Measurements from ENCODE around the gene SEC63. TPM values are rescaled to one million over a fixed set of nuclear protein-coding genes. Genes with fewer than 3 reads are reported as not detected.

Gene SEC63
- total RNA-seq, 4 donors from 2014 or later = 34.8 to 80.9 (median 41.3) TPM

GRCh38 chr6:107989166-107990094 lies 31.4 kb upstream of the SEC63 start:
- H3K36me3 ChIP-seq = no peaks in the 10 kb centered on the region
- TF ChIP-seq POLR2A (IDR thresholded peaks at IDR 0.05) = no peak
- TF ChIP-seq, protein P1, sequence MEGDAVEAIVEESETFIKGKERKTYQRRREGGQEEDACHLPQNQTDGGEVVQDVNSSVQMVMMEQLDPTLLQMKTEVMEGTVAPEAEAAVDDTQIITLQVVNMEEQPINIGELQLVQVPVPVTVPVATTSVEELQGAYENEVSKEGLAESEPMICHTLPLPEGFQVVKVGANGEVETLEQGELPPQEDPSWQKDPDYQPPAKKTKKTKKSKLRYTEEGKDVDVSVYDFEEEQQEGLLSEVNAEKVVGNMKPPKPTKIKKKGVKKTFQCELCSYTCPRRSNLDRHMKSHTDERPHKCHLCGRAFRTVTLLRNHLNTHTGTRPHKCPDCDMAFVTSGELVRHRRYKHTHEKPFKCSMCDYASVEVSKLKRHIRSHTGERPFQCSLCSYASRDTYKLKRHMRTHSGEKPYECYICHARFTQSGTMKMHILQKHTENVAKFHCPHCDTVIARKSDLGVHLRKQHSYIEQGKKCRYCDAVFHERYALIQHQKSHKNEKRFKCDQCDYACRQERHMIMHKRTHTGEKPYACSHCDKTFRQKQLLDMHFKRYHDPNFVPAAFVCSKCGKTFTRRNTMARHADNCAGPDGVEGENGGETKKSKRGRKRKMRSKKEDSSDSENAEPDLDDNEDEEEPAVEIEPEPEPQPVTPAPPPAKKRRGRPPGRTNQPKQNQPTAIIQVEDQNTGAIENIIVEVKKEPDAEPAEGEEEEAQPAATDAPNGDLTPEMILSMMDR (IDR thresholded peaks at IDR 0.05) = no peak
- DNase-seq = no peak
- H3K4me3 ChIP-seq = no peak overlapping the region
- H3K27me3 ChIP-seq = no peaks in the 10 kb centered on the region
- peaks cover 0 to 2% (median 0%) of the 10 kb centered on the region in 4 donors for H3K9me3 ChIP-seq
- no peaks in the 10 kb centered on the region for H3K4me1 ChIP-seq
- H3K27ac ChIP-seq = no peak overlapping the region

DNA sequence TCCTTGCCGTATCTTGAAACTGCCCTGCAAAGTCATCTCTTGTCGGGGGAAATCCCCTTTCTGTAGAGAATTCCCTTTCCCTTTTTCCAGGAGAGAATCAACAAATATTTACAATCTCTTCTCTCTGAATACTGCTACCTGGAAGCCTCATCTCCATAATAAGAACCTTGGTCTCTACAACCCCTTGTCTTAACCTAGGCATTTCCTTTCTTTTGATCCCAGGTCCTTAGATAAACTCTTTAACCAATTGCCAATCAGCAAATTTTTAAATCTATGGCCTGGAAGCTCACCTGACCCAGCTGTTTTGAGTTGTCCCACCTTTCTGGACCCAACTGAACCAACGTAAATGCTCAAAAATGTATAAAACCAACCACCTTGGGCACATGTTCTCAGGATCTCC lies 30.6 kb upstream of the SEC63 start:
- H3K4me1 ChIP-seq = no peaks in the 10 kb centered on the region
- DNase-seq = no peak
- TF ChIP-seq, protein P1 (IDR thresholded peaks at IDR 0.05) = no peak
- H3K4me3 ChIP-seq = no peak overlapping the region
- no peaks in the 10 kb centered on the region for H3K27me3 ChIP-seq
- H3K9me3 ChIP-seq = peaks cover 0 to 2% (median 0%) of the 10 kb centered on the region in 4 donors
- no peak overlapping the region for H3K27ac ChIP-seq
- no peaks in the 10 kb centered on the region for H3K36me3 ChIP-seq

DNA sequence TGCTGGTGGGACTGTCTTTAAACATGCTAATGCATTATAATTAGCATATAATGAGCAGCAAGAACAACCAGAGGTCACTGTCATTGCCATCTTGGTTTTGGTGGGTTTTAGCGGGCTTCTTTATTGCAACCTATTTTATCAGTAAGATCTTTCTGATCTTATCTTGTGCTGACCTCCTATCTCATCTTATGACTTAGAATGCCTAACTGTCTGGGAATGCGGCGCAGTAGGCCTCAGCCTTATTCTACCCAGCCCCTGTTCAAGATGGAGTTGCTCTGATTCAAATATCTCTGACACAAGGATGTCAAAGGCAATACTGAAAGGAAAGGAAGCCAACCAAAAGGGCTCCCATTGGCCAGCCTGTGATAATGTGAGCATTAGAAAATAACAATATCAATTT lies 29.8 kb upstream of the SEC63 start:
- H3K4me3 ChIP-seq = no peak overlapping the region
- H3K4me1 ChIP-seq = no peaks in the 10 kb centered on the region
- no peaks in the 10 kb centered on the region for H3K27me3 ChIP-seq
- H3K9me3 ChIP-seq = peaks cover 0 to 2% (median 0%) of the 10 kb centered on the region in 4 donors
- no peak for DNase-seq
- no peaks in the 10 kb centered on the region for H3K36me3 ChIP-seq
- no peak overlapping the region for H3K27ac ChIP-seq
- TF ChIP-seq, protein P1 (IDR thresholded peaks at IDR 0.05) = no peak
- TF ChIP-seq POLR2A (IDR thresholded peaks at IDR 0.05) = no peak

DNA sequence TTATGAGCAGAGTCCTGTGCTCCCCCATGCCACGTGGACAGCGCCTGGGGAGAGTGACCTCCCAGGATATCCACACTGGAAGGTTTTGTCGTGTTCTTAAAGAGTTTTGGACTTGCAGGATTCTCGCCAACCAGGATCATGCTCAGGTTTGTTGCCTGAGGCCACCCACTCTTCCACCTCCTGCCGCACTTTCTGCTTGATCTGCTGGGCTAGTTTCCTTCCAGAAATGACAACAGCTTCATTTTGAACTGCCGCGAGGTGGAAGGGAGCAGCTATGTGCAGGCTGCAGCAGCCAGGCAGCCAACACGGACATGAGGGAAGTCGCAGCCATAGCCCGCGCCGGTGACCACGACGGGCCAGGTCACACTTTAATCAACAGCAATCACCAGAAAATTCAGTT lies 27.7 kb upstream of the SEC63 start:
- no peak for TF ChIP-seq POLR2A (IDR thresholded peaks at IDR 0.05)
- TF ChIP-seq, protein P1 (IDR thresholded peaks at IDR 0.05) = no peak
- Histone ChIP-seq H3K27ac (no peak overlapping the region), H3K9me3 (peaks cover 0 to 2% (median 0%) of the 10 kb centered on the region in 4 donors), H3K4me3 (no peak overlapping the region), H3K27me3 (no peaks in the 10 kb centered on the region), H3K4me1 (no peaks in the 10 kb centered on the region), H3K36me3 (no peaks in the 10 kb centered on the region)
- DNase-seq = no peak

DNA sequence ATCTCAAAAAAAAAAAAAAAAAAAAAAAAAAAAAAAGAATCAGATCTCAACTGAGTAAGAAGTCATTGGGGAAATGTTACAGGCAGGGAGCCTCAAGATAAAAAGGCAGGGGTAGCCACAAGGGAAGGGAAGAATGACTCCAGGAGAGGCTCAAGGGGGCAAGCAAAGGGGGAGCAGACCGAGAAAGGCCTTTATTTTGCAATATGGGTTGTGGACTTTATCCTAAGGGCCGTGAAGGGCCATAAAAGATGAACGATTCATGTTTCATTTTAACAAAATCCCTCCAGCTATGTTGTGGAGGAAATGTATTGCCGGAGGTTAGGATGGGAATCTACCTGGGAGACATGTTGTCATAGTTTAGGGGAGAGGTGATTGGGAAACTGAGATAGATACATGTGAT lies 25.8 kb upstream of the SEC63 start:
- DNase-seq = no peak
- Histone ChIP-seq H3K4me3 (no peak overlapping the region), H3K4me1 (no peaks in the 10 kb centered on the region), H3K36me3 (no peaks in the 10 kb centered on the region), H3K9me3 (peaks cover 0 to 2% (median 0%) of the 10 kb centered on the region in 4 donors), H3K27ac (no peak overlapping the region), H3K27me3 (no peaks in the 10 kb centered on the region)
- TF ChIP-seq, protein P1 (IDR thresholded peaks at IDR 0.05) = no peak
- no peak for TF ChIP-seq POLR2A (IDR thresholded peaks at IDR 0.05)
